ENCODE results near the gene SEPHS2. TPM values are rescaled to one million over a fixed set of nuclear protein-coding genes. Genes with fewer than 3 reads are reported as not detected.

Gene SEPHS2
- total RNA-seq, 1 donor from 2014 or later = 17.4 TPM

DNA sequence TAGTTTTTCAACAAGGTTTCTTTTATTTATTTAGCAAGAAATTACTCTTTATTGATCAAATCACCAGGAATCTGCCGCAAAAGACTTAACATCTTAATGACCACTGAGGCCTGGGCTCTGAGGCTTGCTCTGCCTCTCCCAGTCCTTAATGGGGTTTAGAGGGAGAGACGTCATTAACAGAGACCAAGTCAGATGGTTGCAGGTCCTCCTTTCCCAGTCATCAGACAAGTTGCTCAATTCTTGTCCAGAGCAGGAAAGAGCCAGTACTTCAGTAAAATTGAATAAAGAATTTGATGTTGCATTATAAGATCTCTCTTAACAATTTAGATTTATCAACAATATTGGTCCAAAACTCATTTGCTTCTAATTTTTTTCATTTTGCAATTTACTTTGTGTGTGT is 2.0 kb downstream of the SEPHS2 start:
- no peak overlapping the region for H3K4me3 ChIP-seq (ENCODE audit: low read depth, low read length)

GRCh38 chr16:30439720-30440348 is 5.8 kb downstream of the SEPHS2 start:
- Histone ChIP-seq H3K27me3 (ENCODE audit: control insufficient read depth, insufficient read depth, low read length) (no peaks in the 10 kb centered on the region), H3K36me3 (ENCODE audit: control insufficient read depth, insufficient read depth, low read length) (peaks cover 2% of the 10 kb centered on the region), H3K4me3 (ENCODE audit: low read depth, low read length) (no peak overlapping the region)
- no peak for DNase-seq (ENCODE audit: low read depth)
- no peak for TF ChIP-seq CTCF (IDR thresholded peaks at IDR 0.05; ENCODE audit: insufficient read depth, low read length, severe bottlenecking)
- no peak for FAIRE-seq

More for the DNA sequence above, 2.0 kb downstream of the SEPHS2 start:
- Histone ChIP-seq H3K36me3 (ENCODE audit: control insufficient read depth, insufficient read depth, low read length) (peaks cover 2% of the 10 kb centered on the region), H3K27me3 (ENCODE audit: control insufficient read depth, insufficient read depth, low read length) (no peaks in the 10 kb centered on the region)
- DNase-seq (ENCODE audit: low read depth) (no peak), FAIRE-seq (no peak)
- TF ChIP-seq CTCF (IDR thresholded peaks at IDR 0.05; ENCODE audit: insufficient read depth, low read length, severe bottlenecking) = no peak

GRCh38 chr16:30438835-30439234 is 6.8 kb downstream of the SEPHS2 start:
- no peaks in the 10 kb centered on the region for H3K27me3 ChIP-seq (ENCODE audit: control insufficient read depth, insufficient read depth, low read length)
- no peak for FAIRE-seq
- TF ChIP-seq CTCF (IDR thresholded peaks at IDR 0.05; ENCODE audit: insufficient read depth, low read length, severe bottlenecking) = no peak

GRCh38 chr16:30437511-30438046 is 8.1 kb downstream of the SEPHS2 start:
- Histone ChIP-seq H3K4me3 (ENCODE audit: low read depth, low read length) (no peak overlapping the region), H3K36me3 (ENCODE audit: control insufficient read depth, insufficient read depth, low read length) (no peaks in the 10 kb centered on the region), H3K27me3 (ENCODE audit: control insufficient read depth, insufficient read depth, low read length) (no peaks in the 10 kb centered on the region)
- no peak for TF ChIP-seq CTCF (IDR thresholded peaks at IDR 0.05; ENCODE audit: insufficient read depth, low read length, severe bottlenecking)
- DNase-seq (ENCODE audit: low read depth) (no peak), FAIRE-seq (no peak)

More at GRCh38 chr16:30438835-30439234, 6.8 kb downstream of the SEPHS2 start:
- Histone ChIP-seq H3K4me3 (ENCODE audit: low read depth, low read length) (no peak overlapping the region), H3K36me3 (ENCODE audit: control insufficient read depth, insufficient read depth, low read length) (peaks cover 2% of the 10 kb centered on the region)
- DNase-seq (ENCODE audit: low read depth) = no peak

GRCh38 chr16:30434852-30435251 is 10.8 kb downstream of the SEPHS2 start:
- Histone ChIP-seq H3K27me3 (ENCODE audit: control insufficient read depth, insufficient read depth, low read length) (no peaks in the 10 kb centered on the region), H3K36me3 (ENCODE audit: control insufficient read depth, insufficient read depth, low read length) (no peaks in the 10 kb centered on the region), H3K4me3 (ENCODE audit: low read depth, low read length) (no peak overlapping the region)
- TF ChIP-seq CTCF (IDR thresholded peaks at IDR 0.05; ENCODE audit: insufficient read depth, low read length, severe bottlenecking) = no peak
- FAIRE-seq (no peak), DNase-seq (ENCODE audit: low read depth) (peak; percentile 76)

Measured in bronchial epithelial cell (primary cell).